GM18505 (cell line): ENCODE results near the gene ATP8A2.

ENCODE experiments used
- ATAC-seq: cut with Tn5 transposase; IDR thresholded peaks from one replicate; pipeline ENCODE4 v1.9.1; 2021; ENCODE audit not compliant: unreplicated experiment
- POLR2A ChIP-seq: IDR thresholded peaks from 4 replicates; pipeline ENCODE4 v1.6.1; 2011; ENCODE audit warnings: borderline replicate concordance; ENCODE audit not compliant: insufficient read depth, insufficient read length; ENCODE audit errors: extremely low read depth

The ATP8A2 gene

GRCh38 chr13:25462301-25463125 is 90.7 kb downstream of the ATP8A2 start:
- no peak for TF ChIP-seq POLR2A
- no peak for ATAC-seq

- no peak for TF ChIP-seq POLR2A
- ATAC-seq, result no peak
These were observed 91.7 kb downstream of the ATP8A2 start for GRCh38 chr13:25463496-25463895.

- no peak for TF ChIP-seq POLR2A
- no peak for ATAC-seq
These were observed 95.1 kb downstream of the ATP8A2 start for GRCh38 chr13:25466880-25467279.

GRCh38 chr13:25468325-25469168 is 96.8 kb downstream of the ATP8A2 start:
- no peak for TF ChIP-seq POLR2A
- ATAC-seq, result no peak

- no peak for TF ChIP-seq POLR2A
- no peak for ATAC-seq
These were observed 97.4 kb downstream of the ATP8A2 start for GRCh38 chr13:25469169-25469525.

- no peak for TF ChIP-seq POLR2A
- no peak for ATAC-seq
These were observed 102.1 kb downstream of the ATP8A2 start for GRCh38 chr13:25473864-25474263.

- ATAC-seq, result no peak
- TF ChIP-seq POLR2A, result no peak
These were observed 106.4 kb downstream of the ATP8A2 start for GRCh38 chr13:25478186-25478585.

- no peak for TF ChIP-seq POLR2A
- no peak for ATAC-seq
These were observed 117.5 kb downstream of the ATP8A2 start for GRCh38 chr13:25489238-25489637.

- no peak for TF ChIP-seq POLR2A
- ATAC-seq, result no peak
These were observed 118.5 kb downstream of the ATP8A2 start for GRCh38 chr13:25490236-25490635.

GRCh38 chr13:25493931-25494640 is 122.3 kb downstream of the ATP8A2 start:
- no peak for ATAC-seq

GRCh38 chr13:25494698-25495411 is 123.1 kb downstream of the ATP8A2 start:
- ATAC-seq, result no peak
- no peak for TF ChIP-seq POLR2A

More at GRCh38 chr13:25493931-25494640, 122.3 kb downstream of the ATP8A2 start:
- TF ChIP-seq POLR2A, result no peak

- TF ChIP-seq POLR2A, result no peak
- no peak for ATAC-seq
These were observed 129.5 kb downstream of the ATP8A2 start for GRCh38 chr13:25501231-25501630.

- no peak for ATAC-seq
- TF ChIP-seq POLR2A, result no peak
These were observed 130.3 kb downstream of the ATP8A2 start for GRCh38 chr13:25502031-25502430.
